GM21447 (cell line): ENCODE results near the gene BRAP.
"Not testable (repeated sequence)": the region's sequence is repeated elsewhere in the genome, so short reads cannot be mapped to it uniquely, and the experiment has no call there.

ENCODE experiments used
- ATAC-seq: cut with Tn5 transposase; IDR thresholded peaks from one replicate; pipeline ENCODE4 v1.9.1; 2021; ENCODE audit not compliant: unreplicated experiment

Gene BRAP

DNA sequence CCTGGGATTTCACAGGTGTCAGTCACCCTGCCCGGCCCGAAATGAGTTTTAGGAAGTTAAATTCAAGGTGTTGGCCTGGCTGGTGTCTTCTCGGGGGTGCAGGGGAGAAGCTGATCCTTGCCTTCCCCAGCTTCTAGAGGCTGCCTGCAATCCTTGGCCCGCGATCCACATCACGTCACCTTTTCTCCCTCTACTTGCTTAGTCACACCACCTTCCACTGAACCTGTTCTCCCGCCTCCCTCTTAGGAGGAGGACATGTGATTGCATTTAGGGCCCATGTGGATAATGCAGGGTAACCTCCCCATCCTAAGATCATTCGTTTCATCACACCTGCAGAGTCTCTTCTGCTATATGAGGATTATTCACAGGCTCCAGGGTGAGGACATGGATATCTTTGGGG lies 61.2 kb downstream of the BRAP start:
- ATAC-seq, result no peak

- not testable (repeated sequence) for ATAC-seq
These were observed 67.9 kb downstream of the BRAP start for GRCh38 chr12:111617841-111618240.

DNA sequence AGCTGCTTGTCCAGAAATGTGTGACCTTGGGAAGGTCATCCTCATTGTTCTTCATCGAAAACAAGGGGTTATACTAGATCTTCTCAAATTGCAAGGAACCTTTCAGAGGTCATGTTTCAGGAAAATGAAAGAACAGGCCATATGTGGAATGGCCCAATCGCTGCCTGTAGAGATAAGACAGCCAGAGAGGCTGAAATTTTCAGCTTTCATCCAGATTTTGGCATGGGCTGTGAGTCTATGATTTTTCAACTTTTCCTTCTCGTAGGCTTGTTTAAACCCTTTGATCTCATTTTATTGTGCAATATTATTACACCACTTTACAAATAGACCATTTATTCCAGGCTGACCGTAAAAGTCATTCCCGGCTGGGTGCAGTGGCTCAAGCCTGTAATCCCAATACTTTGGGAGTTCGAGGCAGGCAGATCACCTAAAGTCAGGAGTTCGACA lies 69.6 kb downstream of the BRAP start:
- no peak for ATAC-seq

DNA sequence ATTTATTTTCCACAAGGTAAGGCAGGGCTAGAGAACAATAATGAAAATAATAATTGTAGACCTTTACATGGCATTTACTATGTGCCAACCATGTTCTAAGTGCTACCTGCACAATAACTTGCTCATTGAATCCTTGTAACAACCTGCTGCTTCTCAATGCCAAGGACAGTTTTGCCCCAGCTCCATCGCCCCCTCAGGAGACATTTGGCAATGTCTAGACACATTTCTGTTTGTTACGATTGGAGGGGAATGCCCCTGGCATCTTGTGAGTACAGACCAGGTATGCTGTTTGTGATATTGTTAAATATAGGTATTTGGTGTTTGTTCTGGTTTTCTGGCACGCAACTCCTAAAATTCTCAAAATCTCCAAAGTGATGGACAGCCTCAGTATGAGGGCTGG lies 78.5 kb downstream of the BRAP start:
- ATAC-seq, result no peak

DNA sequence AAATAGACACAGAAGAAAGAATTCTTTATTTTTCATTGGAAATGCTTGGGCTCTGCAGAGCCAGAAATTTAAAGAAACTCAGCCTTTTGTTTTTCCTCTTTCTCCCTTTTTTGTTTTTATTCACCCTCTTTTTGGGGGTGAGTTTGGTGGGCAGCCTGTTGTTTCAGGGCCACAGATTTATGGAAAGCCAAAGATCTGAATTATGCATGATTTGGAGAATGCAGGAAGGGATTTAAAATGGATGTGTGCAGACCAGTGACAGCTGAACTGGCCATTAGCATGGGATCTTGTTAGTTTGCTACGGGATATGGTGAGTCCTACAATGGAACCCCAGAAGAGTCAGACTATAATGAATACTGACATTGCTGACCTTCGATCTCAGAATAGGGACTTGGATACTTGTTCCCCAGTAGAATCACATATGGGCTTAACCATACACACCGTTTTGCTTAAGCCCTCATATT lies 79.0 kb downstream of the BRAP start:
- no peak for ATAC-seq

DNA sequence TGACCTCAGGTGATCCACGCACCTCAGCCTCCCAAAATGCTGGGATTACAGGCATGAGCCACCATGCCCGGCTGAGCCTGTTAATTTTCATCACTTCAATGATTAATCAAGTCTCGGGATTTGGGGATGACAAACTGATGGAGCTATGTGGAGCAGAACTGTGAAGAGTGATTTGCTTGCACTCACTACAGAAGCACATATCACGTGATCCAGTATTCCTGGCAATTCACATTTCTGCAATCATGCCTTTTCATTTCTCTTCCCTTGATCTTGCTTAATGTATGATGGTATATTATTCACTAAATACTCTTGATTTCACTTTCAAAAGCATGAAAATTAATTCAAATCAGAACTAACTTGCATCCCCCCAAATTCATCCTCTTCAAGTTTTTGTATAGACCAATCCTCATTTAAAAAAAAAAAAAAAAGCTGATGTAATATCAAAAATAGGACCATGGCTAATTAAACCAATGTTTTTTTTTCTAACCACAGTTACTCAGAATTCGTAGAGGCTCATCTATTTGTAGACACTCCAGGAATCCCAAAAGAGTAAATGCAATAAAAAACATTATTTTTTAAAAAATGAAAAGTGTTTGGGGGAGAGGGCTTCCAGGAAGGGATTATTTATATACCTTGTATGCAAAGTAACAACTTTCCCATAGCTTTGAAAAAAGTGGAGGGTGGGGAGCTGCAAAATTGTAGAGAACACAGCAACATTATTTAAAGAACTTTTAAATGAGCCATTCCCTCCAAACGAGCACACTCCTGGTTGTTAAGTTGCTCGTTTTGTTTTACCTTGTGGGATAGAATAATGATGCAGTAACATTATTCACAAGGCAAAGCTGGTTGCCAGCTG lies 79.6 kb downstream of the BRAP start:
- ATAC-seq, result no peak

- ATAC-seq, result not testable (repeated sequence)
These were observed 82.9 kb downstream of the BRAP start for GRCh38 chr12:111602857-111603256.

DNA sequence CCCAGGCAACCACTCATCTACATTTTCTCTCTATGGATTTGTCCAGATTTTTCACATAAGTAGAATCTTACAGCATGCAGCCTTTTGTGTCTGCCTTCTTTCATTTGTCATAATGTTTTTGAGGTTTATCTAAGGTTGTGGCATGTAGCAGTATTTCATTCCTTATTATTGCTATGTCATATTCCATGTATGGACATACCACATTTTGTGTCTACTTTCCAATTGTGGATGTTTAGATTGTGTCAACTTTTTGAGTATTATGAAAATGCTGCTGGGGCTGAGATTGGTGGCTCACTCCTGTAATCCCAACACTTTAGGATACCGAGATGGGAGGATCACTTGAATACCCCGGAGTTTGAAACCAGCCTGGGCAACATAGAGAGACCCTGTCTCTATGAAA lies 83.4 kb downstream of the BRAP start:
- ATAC-seq, result no peak

DNA sequence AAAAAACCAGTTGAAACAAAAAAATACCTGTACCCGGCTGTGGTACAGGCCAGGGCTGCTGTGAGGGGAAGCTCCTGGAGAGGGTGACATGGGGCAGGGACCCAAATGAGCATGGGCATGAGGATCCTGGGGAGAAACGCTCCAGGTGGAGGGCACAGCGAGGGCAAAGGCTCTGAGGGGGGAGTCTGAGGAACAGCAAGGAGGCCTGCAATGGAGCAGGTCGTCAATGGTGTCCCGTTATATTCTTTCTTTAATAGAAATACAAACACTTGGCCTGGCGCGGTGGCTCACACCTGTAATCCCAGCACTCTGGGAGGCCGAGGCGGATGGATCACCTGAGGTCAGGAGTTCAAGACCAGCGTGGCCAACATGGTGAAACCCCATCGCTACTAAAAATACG lies 84.8 kb downstream of the BRAP start:
- not testable (repeated sequence) for ATAC-seq

DNA sequence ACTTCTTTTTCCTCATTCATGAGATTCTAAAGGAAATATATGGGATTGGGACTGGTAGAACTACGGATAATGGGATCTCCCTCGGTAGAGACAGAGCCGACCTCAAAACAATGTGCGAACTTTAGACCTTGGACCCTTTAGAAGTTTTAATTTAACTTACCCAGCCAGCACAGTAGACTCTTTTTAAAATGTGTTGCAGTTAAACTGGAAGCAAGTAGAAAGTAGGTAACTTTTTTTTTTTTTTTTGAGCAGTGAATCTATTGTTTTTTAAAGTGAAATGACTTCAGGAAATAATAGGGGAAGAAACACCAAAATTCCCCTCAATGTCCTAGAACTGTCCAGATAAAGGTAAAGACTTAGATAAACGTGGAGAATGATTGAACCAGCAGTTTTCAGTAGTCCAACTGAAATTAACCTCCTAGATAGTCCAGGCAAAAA lies 85.5 kb downstream of the BRAP start:
- no peak for ATAC-seq

DNA sequence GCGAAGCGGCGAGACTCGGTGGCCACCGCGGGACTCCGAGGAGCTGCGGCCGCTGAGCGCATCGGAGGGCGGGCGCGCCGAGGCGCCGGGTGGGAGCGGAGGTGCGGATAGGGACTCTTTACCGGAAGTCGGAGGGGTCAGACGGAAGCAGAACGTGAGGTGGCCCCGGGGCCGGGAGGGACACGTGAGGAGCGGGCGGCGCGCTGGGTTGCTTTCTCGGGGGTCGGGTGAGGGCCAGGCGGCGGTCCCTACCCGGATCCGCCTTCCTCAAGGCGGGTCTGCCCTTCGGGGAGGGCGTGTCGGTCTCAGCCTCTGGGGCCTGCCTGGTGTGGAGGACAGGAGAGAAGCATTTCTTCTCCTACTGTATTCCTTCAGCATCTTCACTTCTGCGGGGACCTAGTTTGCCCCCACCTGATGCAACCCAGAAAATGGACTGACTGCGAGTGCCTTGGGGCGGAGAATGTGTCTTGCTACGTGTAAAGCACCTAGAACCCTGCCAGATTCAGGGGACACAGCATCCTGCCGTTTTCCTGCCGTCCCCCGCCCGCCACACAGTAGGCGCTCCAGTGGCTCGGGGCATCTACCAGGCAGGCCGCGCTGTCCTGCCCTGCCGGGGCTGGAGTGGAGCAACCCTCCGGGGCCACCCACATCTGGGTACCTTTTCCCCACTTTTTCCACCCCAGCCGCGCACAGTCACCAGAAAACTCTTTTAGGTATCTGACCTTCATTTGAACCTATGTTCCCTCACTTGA lies 86.1 kb downstream of the BRAP start:
- ATAC-seq, result peak; percentile 68

DNA sequence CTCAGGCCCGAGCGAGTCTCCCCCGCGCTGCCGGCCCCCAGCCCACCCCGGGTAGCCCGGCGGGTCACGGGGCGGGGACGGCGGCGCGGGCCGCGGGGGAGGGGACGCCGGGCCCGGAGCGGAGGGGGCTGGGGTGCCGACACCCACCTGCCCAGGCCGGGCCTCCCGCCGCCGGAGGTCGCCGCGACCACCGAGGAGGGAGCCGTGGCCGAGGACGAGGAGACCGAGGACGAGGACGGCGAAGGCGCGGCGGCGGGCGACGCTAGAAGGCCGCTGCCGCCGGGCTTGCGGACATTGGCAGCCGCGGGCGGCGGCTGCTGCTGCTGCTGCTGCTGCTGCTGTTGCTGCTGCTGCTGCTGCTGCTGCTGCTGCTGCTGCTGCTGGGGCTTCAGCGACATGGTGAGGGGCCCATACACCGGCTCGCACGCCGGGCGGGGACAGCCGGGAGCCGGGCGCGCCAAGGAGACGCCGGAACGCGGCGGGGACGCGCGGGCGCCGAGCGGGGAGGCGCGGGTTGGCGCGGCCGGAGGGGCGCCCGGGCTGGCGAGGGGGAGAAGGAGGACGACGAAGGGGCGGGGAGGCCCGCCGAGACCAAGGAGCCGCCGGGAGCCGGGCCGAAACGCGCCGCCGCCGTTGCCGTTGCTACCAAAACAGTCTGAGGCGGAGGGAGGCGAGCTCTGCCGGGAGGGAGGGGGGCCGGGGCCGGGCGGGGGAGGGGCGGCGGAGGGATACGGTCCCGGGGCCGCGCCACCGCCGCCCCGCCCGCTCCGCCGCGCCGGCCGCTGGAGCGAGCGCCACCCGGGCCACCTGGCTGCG lies 86.9 kb downstream of the BRAP start, which contains the start of gene ATXN2:
ATXN2 (minus strand) TSS at position 679 of the 816 bp plus-strand sequence; CDS start at position 398, 281 bp downstream.
- peak; percentile 44 for ATAC-seq

DNA sequence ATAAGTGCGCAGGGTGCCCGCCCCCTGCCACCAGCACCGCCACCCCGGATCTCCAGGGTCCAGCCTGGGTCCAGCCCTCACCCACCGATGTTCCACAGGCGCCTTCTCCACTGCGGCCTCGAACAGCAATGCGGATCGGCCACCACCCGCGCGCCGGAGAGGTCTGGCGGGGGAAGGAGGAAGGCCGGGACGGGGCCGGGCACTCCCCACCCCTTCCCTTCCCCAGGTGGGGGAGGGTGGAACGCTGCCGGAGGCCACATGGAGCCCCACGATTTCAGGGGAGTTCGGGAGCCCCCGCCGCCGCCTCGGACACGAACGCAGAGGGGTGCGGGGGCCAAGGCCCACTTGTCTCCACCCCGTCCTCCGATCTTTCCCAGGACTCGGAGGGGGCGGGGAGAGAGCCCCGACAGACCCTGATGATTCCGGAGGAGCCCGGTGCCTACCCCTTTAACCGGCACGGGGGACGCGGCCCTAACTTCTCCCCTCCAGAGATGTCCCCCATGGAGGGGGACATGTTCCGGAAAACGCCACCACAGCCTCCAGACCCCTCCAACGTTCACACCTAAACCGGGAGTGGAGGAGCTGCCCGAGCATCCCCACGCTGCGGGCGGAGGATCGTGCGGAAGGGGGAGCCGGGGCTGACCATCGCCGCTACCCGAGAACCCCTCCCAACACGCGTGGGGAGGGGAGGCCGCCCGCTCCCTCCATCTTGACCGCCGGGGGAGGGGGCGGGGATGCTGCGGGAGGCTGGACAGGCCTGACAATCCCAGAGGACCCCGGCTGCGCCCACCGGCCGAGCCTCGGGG lies 87.7 kb downstream of the BRAP start:
- ATAC-seq, result no peak

DNA sequence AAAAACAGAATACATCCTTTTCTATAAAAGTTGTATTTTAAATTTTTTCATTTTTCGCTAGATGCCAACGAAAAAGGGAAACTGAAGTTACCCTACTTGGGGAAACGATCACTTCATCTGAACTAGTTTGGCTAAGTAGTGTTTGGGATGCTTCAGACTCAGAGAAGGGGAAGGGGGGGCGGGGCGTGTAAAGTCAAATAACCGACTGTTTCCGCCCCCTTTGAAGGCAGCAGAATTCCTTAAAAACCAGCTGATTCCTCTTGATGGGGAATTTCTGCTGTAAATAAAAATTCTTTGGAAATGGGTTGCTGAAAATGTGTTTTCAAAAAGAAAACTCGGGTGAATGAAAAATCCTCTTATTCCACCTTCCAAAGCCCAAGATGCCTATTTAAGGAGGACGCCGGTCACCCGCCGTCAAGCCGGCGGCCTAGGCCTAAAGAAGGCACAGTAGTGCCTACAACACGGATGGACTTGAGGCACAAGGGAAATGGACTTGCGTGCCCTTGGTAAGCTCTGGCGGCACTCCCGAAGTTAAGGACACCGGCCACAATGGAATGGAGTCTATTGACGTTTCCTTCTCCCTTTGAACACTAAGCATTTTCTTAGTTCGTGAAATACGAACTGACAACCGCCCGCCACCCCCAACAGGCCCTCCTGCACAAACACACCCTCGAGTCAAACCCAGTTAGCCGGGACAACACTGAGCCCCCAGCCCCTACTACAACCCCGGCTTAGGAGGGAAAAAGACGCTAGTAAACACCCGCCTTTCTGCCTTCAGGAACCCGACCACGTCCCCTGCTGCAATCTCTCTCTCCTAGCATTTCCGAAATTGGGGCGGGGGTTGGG lies 88.5 kb downstream of the BRAP start:
- ATAC-seq, result no peak

DNA sequence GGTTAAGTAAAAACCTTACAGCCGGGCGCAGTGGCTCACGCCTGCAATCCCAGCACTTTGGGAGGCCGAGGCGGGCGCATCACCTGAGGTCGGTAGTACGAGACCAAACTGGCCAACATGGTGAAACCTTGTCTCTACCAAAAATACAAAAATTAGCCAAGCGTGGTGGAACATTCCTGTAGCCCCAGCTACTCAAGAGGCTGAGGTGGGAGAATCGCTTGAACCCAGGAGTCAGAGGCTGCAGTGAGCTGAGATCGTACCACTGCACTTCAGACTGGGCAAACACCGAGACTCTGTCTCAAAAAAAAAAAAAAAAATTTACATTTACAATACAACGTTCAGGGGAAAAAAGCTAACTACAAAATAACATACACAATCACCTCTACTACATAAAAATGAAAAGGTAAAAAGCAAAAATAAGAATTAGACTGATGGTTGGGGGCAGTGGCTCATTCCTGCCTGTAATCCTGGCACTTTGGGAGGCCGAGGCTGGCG lies 90.4 kb downstream of the BRAP start:
- not testable (repeated sequence) for ATAC-seq
